HG03196 (cell line): ENCODE results near the gene PDX1.

Source experiments
- ATAC-seq: cut with Tn5 transposase; IDR thresholded peaks from one replicate; pipeline ENCODE4 v1.9.1; 2021; ENCODE audit not compliant: unreplicated experiment

Gene PDX1

GRCh38 chr13:27919934-27920676 is at the start of gene PDX1:
TSS of gene PDX1 (plus strand) at chr13:27920000. CDS start at chr13:27920139, 139 bp downstream.
- ATAC-seq = no peak

GRCh38 chr13:27878274-27878673 is 41.5 kb upstream of the PDX1 start:
- no peak for ATAC-seq

GRCh38 chr13:27889471-27889870 is 30.3 kb upstream of the PDX1 start:
- no peak for ATAC-seq

- no peak for ATAC-seq
Observed at GRCh38 chr13:27896726-27897125, 23.1 kb upstream of the PDX1 start.

- no peak for ATAC-seq
Observed at GRCh38 chr13:27904719-27905118, 15.1 kb upstream of the PDX1 start.

GRCh38 chr13:27905650-27906049 is 14.2 kb upstream of the PDX1 start:
- no peak for ATAC-seq

GRCh38 chr13:27907121-27907787 is 12.5 kb upstream of the PDX1 start:
- no peak for ATAC-seq

- no peak for ATAC-seq
Observed at GRCh38 chr13:27909378-27909777, 10.4 kb upstream of the PDX1 start.

GRCh38 chr13:27911521-27911920 is 8.3 kb upstream of the PDX1 start:
- no peak for ATAC-seq

- ATAC-seq = no peak
Observed at GRCh38 chr13:27913160-27913559, 6.6 kb upstream of the PDX1 start.

GRCh38 chr13:27915301-27916207 is 4.2 kb upstream of the PDX1 start:
- ATAC-seq = no peak

- no peak for ATAC-seq
Observed at GRCh38 chr13:27917121-27917947, 2.5 kb upstream of the PDX1 start.

GRCh38 chr13:27918041-27918917 is 1.5 kb upstream of the PDX1 start:
- ATAC-seq = no peak

GRCh38 chr13:27918918-27919658 is 712 bp upstream of the PDX1 start:
- no peak for ATAC-seq

- no peak for ATAC-seq
Observed at GRCh38 chr13:27919659-27919933, 204 bp upstream of the PDX1 start.

GRCh38 chr13:27920677-27921420 is 1.0 kb downstream of the PDX1 start:
- no peak for ATAC-seq

GRCh38 chr13:27921421-27921960 is 1.7 kb downstream of the PDX1 start:
- ATAC-seq = no peak
